Kidney glomerular epithelial cell (primary cell): Measurements from ENCODE around the gene HOXC12.

Experiments used
- DNase-seq: peaks from one replicate; lab custom pipeline; 2025; lab: John Stamatoyannopoulos, UW

HOXC12 gene

GRCh38 chr12:53941187-53941586 lies 13.5 kb upstream of the HOXC12 start:
- DNase-seq = no peak

DNA sequence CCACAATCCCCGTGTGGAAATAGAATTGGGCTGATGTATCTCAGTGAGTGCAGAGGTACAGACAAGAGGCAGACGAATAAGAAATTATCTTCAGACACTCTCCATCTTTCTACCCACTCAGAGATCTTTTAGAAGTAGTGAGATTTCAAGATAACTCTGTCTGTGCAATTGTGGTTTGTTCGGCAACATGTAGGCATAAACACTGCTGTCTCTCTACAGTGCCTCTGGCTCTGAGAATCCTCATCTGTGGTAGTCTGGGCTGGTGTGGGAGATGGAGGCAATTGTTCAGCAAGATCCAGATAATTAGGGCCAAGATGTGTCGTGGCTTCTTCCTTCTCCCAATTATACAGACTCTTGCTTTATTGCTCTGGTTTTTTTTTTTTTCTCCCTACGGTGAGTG lies 13.0 kb upstream of the HOXC12 start:
- no peak for DNase-seq

GRCh38 chr12:53942467-53942997 lies 12.2 kb upstream of the HOXC12 start:
- no peak for DNase-seq

DNA sequence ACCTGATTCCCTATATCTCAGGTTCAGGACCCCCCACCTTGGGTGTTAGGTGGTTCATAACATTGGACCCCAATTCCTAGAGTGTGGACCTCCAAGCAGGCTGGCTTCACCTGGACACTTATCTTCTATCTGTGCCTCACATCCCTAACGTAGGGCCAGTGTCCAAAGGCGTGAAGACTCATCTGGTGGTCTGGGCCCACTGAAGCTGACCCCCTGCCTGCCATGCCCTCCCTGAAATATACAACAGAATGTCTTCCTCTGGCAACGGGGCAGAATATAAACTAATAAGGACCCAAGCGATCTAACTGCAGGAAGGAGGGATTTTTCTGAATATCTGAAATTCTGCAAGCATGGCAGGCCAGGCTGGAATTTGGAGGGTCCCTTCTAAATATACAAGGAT lies 10.5 kb upstream of the HOXC12 start:
- no peak for DNase-seq

GRCh38 chr12:53944907-53945847 lies 9.5 kb upstream of the HOXC12 start:
- no peak for DNase-seq

GRCh38 chr12:53947743-53948142 lies 7.0 kb upstream of the HOXC12 start:
- DNase-seq = no peak

GRCh38 chr12:53948650-53949593 lies 5.8 kb upstream of the HOXC12 start:
- DNase-seq = no peak

- DNase-seq = no peak
Observed at GRCh38 chr12:53949631-53950436, 4.9 kb upstream of the HOXC12 start.

- no peak for DNase-seq
Observed at GRCh38 chr12:53950437-53950773, 4.3 kb upstream of the HOXC12 start.

DNA sequence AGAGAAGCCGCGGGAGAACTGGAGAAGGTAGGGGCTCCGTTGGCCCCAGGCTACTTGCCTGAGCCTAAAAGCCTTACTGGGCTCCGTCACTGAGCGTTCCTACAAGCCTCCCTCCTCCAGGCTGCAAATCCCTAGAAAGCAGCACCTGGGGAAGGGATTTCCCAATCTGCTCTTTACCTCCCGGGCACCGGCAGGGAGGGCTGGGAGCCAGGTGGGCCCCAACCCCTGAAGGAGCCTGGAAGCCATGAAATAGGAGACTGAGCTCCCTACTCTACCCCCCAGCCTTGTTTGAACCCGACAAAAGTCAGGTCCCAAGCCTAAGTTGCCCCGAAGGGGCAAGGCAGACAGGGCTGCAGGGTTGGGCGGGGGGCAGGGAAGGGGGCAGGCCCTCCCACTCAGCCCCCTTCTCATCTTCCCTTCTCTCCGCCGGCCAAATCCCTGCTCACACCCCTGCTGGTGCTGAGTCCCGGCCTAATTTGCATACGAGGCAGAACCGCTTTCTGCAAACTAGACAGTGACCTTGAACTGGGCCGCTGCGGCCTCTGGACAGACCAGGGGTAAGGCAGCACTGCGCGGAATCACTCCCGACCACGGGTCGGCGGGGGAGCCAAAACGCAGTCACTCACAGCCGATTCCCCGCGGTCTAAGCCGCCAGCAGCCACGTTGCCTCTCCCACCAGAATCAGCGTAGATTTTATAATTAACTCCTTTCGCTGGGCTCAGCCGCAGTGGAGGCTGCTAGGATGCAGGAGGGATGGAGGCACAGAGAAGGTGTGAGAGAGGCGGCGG lies 3.7 kb upstream of the HOXC12 start:
- DNase-seq = no peak

GRCh38 chr12:53951577-53952334 lies 2.9 kb upstream of the HOXC12 start:
- no peak for DNase-seq

GRCh38 chr12:53952335-53952694 lies 2.4 kb upstream of the HOXC12 start:
- no peak for DNase-seq

GRCh38 chr12:53952871-53953734 lies 1.6 kb upstream of the HOXC12 start:
- no peak for DNase-seq

GRCh38 chr12:53953831-53954693 lies 641 bp upstream of the HOXC12 start:
- DNase-seq = no peak

DNA sequence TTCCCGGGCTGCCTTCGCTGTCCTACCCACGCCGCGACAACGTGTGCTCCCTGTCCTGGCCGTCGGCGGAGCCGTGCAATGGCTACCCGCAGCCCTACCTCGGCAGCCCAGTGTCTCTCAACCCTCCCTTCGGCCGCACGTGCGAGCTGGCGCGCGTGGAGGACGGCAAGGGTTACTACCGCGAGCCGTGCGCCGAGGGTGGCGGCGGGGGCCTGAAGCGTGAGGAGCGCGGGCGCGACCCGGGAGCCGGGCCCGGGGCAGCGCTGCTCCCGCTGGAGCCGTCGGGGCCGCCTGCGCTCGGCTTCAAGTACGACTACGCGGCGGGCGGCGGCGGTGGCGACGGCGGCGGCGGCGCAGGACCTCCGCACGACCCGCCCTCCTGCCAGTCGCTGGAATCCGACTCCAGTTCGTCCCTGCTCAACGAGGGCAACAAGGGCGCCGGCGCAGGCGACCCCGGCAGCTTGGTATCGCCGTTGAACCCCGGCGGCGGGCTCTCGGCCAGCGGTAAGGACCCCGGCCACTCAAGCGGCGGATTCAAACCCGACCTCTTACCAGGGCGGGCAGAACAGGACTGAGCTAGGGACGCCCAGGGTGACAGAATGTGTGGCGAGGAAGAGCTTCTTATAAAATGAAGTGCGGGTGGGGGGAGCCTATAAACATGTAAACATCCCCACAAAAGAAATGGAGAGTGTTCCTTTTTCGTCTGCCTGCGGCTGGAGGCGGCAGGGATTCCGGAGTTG lies 503 bp downstream of the HOXC12 start:
- no peak for DNase-seq

DNA sequence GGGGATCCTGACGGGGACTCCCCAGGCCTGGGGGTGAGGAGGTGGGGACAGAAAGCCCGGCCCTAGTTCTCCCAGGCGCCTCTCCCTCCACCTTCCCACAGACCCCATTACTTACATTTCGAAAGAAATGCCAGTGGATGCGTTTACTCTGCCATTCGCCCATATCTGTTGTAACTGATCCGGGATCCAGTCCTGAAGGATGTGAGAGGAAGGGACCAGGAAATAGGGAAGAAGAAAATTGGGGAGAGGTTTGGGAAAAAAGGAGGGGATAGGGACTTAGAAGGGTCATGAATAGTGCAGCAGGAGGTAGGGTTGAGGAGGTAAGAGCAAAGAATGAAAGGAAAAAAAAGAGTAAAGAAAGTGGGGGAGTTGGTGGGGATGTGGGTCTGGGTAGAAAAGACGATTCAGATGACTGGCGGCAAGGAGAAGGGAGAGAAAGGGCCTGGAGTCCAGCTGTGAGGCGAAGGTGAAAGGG lies 1.1 kb downstream of the HOXC12 start:
- DNase-seq = no peak

GRCh38 chr12:53956251-53956887 lies 1.7 kb downstream of the HOXC12 start:
- no peak for DNase-seq
